HG03439 (cell line): ENCODE data around the gene AUNIP.
"Not testable (repeated sequence)": the region's sequence is repeated elsewhere in the genome, so short reads cannot be mapped to it uniquely, and the experiment has no call there.

Experiments
- ATAC-seq: cut with Tn5 transposase; IDR thresholded peaks from one replicate; pipeline ENCODE4 v1.9.1; 2021; ENCODE audit warnings: mild to moderate bottlenecking, moderate library complexity; ENCODE audit not compliant: unreplicated experiment

AUNIP gene

DNA sequence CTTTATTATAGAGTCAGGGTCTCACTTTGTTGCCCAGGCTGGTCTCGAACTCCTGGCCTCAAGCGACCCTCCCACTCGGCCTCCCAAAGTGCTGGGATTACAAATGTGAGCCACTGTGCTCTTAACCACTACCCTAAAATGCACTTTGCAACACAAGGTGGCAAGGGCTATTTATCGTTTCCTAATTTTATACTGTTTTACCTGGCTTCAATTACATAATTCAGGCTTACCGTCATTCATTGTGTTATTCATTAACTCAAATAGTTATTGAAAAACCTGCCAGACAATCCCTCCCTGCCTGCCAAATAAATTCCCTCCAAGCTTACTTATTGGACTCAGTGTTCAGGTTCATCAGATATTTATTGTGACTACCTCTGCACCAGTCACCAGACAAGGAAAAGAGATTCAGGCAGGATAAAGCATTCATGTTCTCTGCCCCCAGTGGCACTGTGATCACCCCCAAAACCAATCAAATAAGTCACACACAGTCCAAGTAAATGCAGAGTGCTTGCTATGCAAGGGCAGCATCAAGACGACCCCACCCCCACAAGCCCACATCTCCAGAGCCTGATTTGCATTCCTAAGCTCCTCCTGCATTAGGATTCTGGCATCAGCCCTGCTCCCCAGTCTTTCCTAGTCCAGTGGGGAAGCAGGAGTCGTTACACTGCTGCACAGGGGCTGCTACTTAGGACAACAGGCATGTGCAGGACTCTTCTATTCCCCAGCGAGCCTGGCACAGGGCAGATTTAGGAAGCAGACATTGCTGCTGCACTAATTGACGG, 8.1 kb upstream of the AUNIP start:
- ATAC-seq, result no peak

DNA sequence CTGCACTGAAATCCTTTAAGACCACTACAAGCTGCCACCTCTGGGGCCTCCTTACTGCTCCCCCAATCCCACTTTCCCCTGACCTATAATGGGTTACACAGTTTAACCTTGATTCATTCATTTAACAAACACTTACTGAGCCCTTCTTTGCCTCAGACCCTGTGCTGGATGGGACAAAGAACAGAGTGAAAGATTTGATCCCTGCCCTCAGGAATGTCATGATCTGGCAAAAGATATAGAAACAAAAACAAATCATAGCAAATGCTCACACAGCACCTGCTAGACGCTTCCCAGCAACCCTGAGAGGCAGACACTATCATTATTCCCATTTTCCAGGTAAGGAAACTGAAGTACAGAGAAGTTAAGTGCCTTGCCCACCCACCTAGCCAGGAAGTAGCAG, 7.0 kb upstream of the AUNIP start:
- ATAC-seq, result no peak

DNA sequence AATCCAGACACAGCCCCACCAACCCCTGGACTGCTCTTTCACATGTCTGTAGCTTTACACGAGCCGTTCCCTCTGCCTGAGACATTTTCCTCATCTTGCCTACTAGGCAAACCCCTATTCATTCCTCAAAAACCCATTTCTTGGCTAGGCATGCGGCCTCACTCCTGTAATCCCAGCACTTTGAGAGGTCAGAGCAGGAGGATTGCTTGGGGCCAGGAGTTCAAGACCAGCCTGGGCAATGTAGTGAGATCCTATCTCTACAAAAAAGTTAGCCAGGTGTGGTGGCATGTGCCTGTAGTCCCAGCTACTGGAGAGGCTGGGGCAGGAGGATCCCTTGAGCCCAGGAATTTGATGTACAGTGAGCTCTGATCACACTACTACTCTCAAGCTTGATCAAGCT, 5.2 kb upstream of the AUNIP start:
- ATAC-seq, result no peak

DNA sequence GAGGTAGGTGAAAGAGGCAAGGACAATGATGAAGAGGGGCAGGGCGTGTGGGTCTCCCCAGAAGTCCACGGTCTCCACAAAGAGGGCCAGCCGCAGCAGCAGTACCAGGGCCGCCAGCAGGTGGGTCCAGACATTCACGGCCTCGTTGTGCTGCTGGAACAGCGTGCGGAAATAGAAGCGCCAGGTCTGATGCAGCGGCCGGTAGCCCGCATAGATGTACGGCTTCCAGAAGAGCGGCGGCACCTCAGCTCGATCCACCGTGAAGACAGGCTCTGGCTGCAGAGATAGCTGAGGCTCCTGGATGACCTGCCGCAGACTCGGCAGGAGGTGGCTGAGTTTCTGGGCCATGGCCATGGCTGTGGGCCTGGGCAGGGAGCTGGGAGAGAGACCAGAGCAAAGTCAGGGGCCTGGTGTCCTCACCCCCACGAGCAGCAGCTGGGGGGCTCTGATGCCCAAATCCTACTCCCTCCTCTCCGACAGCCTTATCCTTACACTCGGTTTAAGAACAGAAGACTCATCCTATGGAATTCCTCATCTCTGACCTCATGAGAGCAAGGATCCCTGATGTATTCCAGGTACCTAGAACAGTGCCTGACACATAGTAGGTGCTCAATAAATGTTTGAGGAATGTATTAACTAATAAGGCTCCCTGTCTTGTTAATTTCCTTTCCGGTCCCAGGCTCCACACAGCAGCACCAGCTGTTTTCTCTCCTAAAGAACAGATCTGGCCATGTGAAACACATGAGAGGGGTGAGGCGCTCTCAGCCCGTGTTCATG, 4.4 kb upstream of the AUNIP start:
- ATAC-seq, result no peak

DNA sequence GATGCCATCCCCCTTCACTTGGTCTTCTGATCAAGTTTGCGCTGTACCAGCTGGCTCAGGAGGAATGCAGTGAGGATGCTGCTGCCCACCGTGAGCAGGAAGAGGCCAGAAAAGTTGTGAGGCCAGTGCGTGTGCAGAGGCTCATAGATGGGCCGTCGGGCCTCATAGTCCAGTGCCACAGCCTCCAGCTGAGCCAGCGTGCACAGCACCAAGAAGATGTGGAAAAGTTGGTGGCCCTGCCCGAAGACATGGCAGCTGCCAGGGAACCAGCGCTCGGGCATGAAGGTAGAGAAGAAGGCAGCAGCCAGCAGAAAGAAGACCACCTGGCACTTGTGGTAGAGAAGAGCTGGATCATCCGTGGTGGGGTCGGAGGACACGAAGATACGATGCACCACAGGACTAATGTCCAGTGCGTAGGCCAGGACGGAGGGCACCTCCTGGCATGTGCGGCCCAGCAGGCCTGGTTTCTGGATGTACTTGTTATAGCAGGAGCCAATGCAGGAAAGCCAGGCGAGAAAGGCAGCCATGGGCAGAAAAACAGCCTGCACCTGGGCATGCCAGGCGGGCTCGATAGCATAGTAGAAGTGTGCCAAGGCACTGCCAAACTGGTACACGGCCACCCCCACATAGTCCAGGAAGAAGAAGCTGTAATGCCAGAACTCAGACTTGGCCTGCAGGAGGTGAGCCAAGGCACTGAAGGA, 3.7 kb upstream of the AUNIP start:
- no peak for ATAC-seq

DNA sequence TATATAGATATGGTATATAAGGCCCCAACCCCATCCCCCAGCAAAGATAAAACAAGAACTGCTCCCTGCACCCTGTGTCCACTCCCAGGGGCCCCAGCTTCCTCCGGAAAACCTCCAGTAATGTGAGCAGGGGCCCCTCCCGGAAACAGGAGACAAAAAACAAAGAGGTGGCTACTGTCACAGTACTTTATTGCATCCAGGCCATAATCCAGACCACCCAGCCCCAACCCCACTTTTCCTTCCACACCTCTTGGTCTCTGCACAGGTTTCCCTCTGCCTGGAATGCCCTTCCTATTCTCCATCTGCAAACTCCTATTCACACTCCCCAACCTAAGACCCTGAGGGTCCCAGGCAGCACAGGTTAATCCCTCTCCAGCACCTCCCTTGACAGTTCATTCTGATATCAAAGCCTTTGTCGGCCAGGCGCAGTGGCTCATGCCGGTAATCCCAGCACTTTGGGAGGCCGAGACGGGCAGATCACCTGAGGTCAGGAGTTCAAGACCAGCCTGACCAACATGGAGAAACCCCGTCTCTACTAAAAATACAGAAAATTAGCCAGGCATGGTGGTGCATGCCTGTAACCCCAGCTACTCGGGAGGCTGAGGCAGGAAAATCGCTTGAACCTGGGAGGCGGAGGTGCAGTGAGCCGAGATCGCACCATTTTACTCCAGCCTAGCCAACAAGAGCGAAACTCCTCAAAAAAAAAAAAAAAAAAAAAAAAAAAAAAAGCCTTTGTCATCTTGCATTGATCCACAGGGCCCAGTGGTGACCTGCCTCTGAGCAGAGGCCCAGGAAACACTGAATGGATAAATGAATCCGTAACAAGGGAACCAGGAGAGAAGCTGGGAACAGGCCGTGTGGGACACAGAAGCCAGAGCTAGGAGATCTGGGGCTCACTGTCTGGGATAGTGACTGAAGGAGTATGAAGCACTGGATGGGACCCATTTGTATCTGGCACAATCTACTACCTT, 2.3 kb upstream of the AUNIP start:
- ATAC-seq, result no peak

DNA sequence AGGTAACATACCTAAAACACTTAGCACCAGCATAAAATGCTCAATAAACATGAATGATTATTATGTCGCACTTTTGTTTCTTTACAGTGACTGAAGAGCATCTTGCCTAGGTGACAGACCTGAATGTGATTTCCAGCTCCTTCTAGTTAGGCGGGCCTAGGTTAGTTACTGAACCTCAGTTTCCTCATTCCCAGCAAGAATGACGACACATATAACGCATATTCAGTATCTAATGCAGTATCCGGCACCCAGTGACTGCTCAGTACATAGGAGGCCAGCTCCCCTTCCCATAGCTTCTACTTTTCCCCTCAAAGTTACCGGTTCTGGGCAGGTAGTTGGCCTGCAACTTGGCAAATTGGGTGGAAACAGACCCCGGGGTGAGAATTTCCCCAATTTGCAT, 763 bp downstream of the AUNIP start:
- no peak for ATAC-seq

DNA sequence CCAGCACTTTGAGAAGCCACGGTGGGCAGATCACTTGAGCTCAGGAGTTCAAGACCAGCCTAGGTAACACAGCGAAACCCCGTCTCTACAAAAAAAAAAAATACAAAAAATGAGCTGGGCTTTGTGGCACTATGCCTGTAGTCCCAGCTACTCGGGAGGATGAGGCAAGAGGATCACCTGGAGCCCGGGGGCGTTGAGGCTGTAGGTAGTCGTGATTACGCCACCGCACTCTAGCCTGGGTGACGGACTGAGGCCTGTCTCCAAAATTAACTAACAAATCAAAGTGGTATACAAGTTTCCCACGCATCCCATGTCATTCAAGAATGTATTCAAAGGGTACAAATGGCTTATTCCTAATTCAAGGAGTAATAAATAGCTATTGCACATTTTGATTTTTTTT, 2.4 kb downstream of the AUNIP start:
- no peak for ATAC-seq

DNA sequence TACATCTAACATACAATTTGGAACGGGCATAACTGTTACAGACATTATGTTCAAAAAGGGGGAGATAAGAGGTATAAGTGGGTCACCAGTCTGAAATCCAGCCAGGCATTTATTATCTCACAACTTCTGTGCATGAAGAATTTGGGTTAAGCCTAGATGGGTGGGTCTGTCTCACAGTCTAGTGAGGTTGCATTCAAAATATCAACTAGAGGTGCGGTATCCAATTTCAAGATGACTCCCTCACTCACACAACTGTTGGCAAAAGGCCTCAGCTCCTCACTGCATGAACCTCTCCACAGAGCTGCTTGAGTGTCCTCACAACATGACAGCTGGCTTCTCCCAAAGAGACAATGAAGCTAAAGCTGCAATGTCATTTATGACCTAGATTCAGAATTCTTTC, 4.7 kb downstream of the AUNIP start:
- ATAC-seq, result no peak

DNA sequence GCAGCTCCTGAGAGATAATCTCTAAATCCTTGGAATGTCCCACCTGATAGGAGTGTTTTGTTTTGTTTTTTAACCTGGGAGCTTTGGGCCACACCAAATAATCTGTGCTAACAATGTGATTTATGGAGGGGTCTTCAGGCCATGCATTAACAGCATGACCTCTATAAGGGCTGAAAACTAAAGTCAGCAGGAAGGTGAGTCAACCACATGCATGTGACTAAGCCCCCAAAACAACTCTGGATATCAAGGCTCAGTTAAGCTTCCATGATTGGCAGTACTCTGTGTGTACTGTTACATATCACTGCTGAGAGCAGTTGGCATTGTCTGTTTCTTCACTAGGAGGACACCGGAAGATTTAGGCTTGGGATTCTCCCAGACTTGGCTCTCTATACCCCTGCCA, 10.7 kb downstream of the AUNIP start:
- ATAC-seq, result no peak

DNA sequence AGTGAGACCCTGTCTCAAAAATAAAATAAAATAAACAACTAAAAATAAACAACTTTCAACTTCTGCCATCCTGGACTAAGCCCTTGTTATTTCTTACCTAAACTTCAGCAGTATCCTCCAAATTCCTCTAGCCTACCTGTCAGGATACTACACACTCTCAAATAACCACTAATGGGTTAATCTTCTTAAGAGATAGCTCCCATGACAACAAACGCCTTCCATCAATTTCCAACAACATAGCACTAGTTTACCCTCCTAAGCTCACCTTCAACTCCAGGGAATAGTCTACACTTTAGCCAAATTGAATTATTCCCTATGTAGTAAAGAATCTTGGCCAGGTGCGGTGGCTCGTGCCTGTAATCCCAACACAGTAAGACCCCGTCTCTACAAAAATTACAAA, 11.3 kb downstream of the AUNIP start:
- no peak for ATAC-seq

DNA sequence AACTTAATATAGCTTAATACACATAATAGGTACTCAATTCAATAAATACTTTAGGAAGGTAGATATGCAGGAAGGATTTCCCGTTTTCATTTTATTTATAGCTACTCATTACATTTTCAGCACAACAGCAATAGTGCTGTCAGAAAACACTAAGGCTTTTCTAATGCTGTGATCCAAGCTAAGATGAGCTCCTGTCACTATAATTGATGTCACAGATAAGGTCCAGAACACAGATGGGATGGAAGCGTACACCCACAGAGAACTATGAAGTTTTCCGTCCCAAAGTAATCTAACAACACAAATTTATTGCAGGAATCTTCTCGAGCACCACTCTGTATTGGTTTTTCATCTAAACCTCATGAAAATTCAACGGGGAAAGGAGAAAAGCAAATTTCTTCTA, 13.6 kb downstream of the AUNIP start:
- no peak for ATAC-seq

DNA sequence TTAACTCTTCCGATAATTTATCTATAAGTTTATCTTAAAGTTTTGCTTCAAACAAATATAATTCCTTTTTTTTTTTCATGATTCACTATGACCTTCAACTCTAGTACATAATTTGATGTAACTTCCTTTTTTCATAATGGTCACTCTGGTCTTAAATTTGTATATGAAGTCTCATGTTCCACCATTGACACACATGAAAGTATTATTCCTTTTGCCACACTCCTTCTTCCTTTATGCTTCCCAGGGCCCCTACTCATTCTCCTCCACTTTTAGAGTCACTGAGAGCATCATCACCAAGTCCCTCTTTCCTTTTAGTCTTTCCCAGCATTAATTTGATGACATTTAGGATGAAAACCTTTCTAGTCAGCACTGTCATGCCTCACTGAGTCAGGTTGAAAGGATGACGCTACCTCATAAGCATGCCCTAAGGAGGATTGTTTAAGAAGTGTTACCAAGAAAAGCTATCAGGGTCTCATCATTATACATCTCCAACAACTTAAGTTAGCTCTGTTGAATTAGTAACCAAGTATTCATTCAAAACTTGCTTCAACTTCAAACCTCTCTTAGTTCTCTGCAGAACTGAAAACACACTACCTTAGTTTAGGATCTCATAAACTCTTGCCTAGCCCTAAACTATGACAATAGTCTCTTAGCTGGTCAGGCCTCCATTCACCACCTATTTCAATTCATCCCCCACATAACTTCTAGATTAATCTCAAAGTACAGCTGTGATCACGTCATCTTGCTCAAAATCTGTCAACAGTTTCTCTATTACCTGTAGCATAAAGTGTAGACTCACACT, 14.5 kb downstream of the AUNIP start:
- no peak for ATAC-seq

DNA sequence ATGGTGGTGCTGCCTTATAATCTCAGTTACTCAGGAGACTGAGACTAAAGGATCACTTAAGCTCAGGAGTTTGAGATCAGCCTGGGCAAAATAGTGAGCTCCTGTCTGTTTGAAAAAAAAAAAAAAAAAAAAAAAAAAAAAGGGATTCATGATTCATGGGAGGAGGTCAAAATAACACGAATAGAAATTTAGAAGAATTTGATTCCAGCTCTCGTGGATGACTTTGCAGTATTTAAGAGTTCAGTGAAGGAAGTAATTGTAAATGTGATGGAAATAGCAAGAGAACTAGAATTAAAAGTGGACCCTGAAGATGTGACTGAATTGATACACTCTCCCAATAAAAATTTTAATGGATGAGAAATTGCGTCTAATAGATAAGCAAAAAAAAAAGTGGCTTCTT, 15.8 kb downstream of the AUNIP start:
- no peak for ATAC-seq

DNA sequence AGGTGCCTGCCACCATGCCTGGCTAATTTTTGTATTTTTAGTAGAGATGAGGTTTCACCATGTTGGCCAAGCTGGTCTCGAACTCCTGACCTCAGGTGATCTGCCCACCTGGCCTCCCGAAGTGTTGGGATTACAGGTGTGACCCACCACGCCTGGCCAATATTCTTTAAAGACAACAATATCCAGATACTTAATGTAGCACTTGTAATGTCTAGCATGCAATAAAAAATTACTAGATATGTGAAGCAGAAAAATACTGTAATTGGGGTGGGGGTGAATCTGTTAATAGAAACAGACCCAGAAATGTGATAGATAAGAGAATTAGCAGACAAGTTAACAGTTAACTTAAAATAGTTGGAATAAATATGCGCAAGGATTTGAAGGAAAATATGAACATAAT, 19.4 kb downstream of the AUNIP start:
- ATAC-seq, result not testable (repeated sequence)

DNA sequence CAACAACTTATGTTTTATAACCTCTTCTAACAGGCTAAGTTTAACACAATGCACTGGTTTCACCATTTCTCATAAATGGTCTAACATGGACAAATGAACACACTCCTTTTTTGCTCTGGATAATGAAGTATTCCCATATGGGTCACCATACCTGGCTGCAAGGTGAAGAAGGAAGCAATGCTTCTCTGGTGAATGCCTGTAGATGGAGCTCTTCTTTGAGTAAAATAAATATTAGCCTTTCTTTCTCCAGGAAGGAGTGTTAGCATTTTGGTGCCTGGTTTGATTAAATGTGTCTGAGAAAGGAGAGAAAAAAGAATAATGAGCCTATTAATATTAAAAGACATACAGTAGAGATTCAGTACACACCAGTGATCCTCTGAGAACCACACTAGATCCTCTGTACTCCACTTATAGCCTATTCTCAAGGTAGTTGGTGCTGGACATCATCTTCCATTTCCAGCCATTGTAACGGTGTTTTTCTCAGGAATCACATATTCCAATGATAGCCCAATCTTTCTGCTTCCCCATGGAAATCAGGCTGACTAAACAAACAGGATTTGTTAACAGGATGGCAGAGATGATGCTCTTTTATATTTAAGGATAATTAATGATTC, 21.9 kb downstream of the AUNIP start:
- ATAC-seq, result no peak

DNA sequence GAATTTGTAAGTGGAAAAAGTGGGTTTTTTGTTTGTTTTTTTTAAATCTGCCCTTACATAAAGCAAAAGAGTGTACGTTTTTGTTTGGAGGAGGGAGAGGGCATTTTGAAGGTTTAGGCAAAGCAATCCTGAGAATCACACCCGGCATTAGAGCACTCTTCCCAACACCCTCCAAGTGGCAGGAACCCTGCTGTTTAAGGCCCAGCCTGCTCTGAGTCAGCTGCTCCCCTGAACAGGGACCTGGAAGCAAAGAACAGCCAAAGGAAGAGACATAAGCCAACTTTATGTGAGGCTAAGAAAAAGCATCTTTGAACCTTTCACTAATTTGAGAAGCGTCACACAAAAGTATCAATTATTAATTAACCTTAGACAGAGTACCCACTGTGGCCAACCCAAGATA, 22.6 kb downstream of the AUNIP start:
- no peak for ATAC-seq

DNA sequence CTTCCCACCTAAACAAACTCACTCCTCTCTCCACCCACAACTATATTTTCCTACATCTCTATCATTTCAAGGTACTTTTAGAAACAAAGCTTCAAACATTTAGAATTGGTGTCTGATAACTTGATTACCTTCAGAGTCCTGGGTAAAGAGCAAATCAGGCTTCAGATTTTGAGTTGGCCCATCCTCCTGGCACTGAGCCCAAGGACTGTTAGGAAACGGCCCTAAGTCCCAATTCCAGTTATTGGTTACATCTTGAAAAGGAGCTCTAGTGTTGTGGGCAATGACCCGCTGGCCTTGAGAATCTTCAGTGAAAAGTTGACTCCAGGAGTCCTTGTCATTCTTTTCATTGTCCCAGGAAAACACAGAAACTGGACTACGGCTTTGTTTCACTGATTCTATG, 24.4 kb downstream of the AUNIP start:
- ATAC-seq, result no peak

DNA sequence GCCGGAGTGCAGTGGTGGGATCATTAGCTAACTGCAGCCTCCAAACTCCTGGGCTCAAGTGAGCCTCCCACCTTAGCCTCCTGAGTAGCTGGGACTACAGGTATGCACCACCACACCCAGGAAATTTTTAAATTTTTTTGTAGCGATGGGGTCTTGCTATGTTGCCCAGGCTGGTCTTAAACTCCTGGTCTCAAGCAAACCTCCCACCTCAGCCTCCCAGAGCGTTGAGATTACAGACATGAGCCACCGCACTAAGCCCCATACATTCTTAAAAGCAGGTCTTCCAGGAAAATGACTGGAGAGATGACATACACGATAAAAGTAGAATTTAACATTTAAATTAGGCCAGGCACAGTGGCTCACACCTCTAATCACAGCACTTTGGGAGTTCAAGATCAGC, 26.1 kb downstream of the AUNIP start:
- no peak for ATAC-seq
